Measurements from ENCODE around the gene FHIT.

The FHIT gene

DNA sequence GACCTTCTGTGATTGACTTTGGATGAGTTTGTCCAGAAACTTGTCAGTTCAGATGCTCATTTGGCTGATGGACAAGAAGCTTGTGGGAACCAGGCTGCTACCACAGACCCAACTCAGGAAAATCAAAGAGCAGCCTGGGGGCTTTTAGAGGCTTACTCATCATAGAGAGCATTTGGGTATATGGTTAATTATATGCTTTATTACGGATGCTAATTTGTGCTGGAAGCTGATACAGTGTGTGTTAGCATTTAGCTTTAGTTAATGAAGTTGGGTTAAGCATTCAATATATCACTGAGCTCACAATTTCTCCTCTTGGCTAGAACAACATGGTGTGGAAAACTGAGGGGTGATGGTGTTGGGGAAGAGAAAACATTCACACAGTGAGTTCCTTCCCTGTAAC lies 1537.2 kb downstream of the FHIT start:
- Histone ChIP-seq H3K4me1 (no peaks in the 10 kb centered on the region), H3K36me3 (ENCODE audit: control insufficient read depth, insufficient read depth, low read length) (no peaks in the 10 kb centered on the region), H3K4me3 (ENCODE audit: low read depth, low read length) (no peak overlapping the region), H2AFZ (no peak overlapping the region), H3K27me3 (ENCODE audit: control insufficient read depth, insufficient read depth, low read length) (no peaks in the 10 kb centered on the region), H3K4me2 (ENCODE audit: low read length) (no peak overlapping the region), H3K9ac (no peak overlapping the region), H3K27ac (no peak overlapping the region), H3K79me2 (no peaks in the 10 kb centered on the region), H3K9me3 (ENCODE audit: control insufficient read depth, low read length) (no peaks in the 10 kb centered on the region)
- TF ChIP-seq, protein P1, sequence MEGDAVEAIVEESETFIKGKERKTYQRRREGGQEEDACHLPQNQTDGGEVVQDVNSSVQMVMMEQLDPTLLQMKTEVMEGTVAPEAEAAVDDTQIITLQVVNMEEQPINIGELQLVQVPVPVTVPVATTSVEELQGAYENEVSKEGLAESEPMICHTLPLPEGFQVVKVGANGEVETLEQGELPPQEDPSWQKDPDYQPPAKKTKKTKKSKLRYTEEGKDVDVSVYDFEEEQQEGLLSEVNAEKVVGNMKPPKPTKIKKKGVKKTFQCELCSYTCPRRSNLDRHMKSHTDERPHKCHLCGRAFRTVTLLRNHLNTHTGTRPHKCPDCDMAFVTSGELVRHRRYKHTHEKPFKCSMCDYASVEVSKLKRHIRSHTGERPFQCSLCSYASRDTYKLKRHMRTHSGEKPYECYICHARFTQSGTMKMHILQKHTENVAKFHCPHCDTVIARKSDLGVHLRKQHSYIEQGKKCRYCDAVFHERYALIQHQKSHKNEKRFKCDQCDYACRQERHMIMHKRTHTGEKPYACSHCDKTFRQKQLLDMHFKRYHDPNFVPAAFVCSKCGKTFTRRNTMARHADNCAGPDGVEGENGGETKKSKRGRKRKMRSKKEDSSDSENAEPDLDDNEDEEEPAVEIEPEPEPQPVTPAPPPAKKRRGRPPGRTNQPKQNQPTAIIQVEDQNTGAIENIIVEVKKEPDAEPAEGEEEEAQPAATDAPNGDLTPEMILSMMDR (IDR thresholded peaks at IDR 0.05) = no peak

DNA sequence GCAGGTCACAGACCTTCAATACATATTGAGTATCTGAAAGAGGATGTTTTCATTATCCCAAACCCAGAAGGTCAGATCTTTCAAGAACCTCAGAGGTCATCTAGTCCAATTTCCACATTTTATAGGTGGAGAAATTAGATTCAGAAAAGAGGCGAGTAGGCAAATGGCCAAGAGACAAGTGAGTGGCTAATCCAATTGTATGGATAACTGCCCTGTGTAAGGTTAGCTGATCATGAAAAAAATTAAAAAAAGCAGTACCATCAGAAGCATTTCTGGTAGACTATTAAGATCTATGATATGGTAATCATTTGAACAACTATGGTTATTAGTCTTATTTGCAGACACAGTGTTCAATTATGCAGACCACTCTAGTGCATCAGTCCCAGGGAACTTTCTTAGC lies 1540.7 kb downstream of the FHIT start:
- no peak overlapping the region for H3K4me2 ChIP-seq (ENCODE audit: low read length)
- no peak overlapping the region for H3K9ac ChIP-seq
- H2AFZ ChIP-seq = no peak overlapping the region
- H3K36me3 ChIP-seq (ENCODE audit: control insufficient read depth, insufficient read depth, low read length) = no peaks in the 10 kb centered on the region
- H3K4me1 ChIP-seq = no peaks in the 10 kb centered on the region
- H3K79me2 ChIP-seq = no peaks in the 10 kb centered on the region
- no peaks in the 10 kb centered on the region for H3K27me3 ChIP-seq (ENCODE audit: control insufficient read depth, insufficient read depth, low read length)
- no peak overlapping the region for H3K4me3 ChIP-seq (ENCODE audit: low read depth, low read length)
- TF ChIP-seq, protein P1 (IDR thresholded peaks at IDR 0.05) = no peak
- no peaks in the 10 kb centered on the region for H3K9me3 ChIP-seq (ENCODE audit: control insufficient read depth, low read length)
- no peak overlapping the region for H3K27ac ChIP-seq

DNA sequence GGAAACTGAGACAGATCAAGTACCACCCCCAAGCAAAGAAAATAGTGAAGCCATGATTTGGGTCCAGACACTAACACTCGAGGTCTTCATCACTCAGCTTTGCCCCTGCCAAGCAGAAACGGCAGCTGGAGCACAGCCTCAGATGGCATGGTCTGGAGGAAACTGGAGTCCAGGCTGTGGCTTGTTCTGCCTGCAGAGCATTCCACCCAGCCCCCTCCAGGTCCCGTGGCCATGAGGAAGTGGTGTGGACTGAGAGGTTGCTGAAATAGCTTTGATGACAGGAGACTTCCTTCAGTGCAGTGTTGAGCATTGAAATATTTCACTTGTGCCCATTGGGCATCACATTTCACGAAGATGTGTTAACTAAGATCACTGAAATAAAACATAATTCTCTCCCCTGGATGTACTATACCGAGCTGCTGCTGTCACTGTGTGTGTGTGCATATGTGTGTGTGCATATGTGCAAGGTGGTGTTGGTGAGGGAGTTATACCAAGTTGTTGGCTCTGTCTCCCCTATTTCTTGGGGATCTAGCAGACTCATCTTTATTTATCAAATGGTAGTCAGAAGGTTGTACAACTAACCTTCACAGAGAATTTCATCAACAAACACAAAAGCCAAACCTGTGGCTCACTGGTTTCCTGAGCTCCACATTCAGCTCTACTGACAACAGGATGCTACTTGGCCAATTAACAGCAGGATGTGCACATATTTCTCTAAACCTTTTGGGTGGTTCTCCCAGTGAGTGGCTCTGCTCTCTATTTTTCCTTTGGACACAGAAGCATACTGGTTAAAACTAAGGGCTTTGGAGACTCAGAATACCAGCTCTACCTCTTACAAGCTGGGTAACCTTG lies 1541.3 kb downstream of the FHIT start:
- TF ChIP-seq, protein P1 (IDR thresholded peaks at IDR 0.05) = no peak
- Histone ChIP-seq H3K9me3 (ENCODE audit: control insufficient read depth, low read length) (no peaks in the 10 kb centered on the region), H2AFZ (no peak overlapping the region), H3K79me2 (no peaks in the 10 kb centered on the region), H3K4me3 (ENCODE audit: low read depth, low read length) (no peak overlapping the region), H3K27me3 (ENCODE audit: control insufficient read depth, insufficient read depth, low read length) (no peaks in the 10 kb centered on the region), H3K4me1 (no peaks in the 10 kb centered on the region), H3K9ac (no peak overlapping the region), H3K27ac (no peak overlapping the region), H3K36me3 (ENCODE audit: control insufficient read depth, insufficient read depth, low read length) (no peaks in the 10 kb centered on the region), H3K4me2 (ENCODE audit: low read length) (no peak overlapping the region)

DNA sequence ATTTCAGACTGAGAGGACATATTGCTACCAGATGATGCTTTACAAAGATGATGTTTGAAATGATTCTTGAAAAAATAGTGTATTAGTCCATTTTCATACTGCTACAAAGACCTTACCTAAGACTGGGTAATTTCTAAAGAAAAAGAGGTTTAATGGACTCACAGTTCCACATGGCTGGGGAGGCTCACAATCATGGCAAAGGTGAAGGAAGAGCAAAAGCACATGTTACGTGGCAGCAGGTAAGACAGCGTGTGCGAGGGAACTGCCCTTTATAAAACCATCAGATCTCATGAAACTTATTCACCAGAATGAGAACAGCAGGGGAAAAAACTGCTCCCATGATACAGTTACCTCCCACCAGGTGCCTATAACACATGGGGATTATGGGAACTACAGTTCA lies 1543.0 kb downstream of the FHIT start:
- H3K9me3 ChIP-seq (ENCODE audit: control insufficient read depth, low read length) = no peaks in the 10 kb centered on the region
- H3K9ac ChIP-seq = no peak overlapping the region
- no peaks in the 10 kb centered on the region for H3K36me3 ChIP-seq (ENCODE audit: control insufficient read depth, insufficient read depth, low read length)
- no peak overlapping the region for H3K4me2 ChIP-seq (ENCODE audit: low read length)
- H3K4me3 ChIP-seq (ENCODE audit: low read depth, low read length) = no peak overlapping the region
- TF ChIP-seq, protein P1 (IDR thresholded peaks at IDR 0.05) = no peak
- no peak overlapping the region for H2AFZ ChIP-seq
- no peaks in the 10 kb centered on the region for H3K27me3 ChIP-seq (ENCODE audit: control insufficient read depth, insufficient read depth, low read length)
- no peak overlapping the region for H3K27ac ChIP-seq
- H3K79me2 ChIP-seq = no peaks in the 10 kb centered on the region
- no peaks in the 10 kb centered on the region for H3K4me1 ChIP-seq

DNA sequence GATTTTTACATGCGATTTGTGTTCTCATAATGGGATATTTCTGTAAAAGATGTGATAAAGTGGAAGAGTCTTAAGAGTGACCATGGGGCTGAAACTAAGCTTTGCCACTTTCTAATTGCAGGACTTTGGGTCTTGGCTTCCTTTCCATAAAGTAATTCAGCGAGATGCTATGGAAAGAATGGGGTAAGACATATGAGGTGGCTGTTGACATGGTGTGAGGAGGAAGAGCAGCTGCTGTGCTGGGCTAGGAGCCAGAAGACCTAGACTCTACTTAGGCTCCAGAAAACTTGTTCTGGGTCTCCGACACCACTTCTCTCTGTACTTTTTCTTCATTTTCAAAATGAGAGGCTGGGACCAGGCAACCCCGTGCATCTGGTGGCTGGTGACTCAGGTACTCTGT lies 1547.0 kb downstream of the FHIT start:
- no peaks in the 10 kb centered on the region for H3K27me3 ChIP-seq (ENCODE audit: control insufficient read depth, insufficient read depth, low read length)
- H3K4me2 ChIP-seq (ENCODE audit: low read length) = no peak overlapping the region
- H3K4me1 ChIP-seq = no peaks in the 10 kb centered on the region
- no peaks in the 10 kb centered on the region for H3K36me3 ChIP-seq (ENCODE audit: control insufficient read depth, insufficient read depth, low read length)
- TF ChIP-seq, protein P1 (IDR thresholded peaks at IDR 0.05) = no peak
- H3K4me3 ChIP-seq (ENCODE audit: low read depth, low read length) = no peak overlapping the region
- no peak overlapping the region for H2AFZ ChIP-seq
- no peak overlapping the region for H3K9ac ChIP-seq
- H3K79me2 ChIP-seq = no peaks in the 10 kb centered on the region
- no peak overlapping the region for H3K27ac ChIP-seq
- no peaks in the 10 kb centered on the region for H3K9me3 ChIP-seq (ENCODE audit: control insufficient read depth, low read length)
